Mesothelial cell of epicardium (in vitro differentiated cells): ENCODE results near the gene OCEL1. TPM values are rescaled to one million over a fixed set of nuclear protein-coding genes. Genes with fewer than 3 reads are reported as not detected.

Experiments used
- DNase-seq, 2 experiments: peaks; one replicate each; pipeline ENCODE4 v3.0.0; 2021; ENCODE audit warnings: low spot score in 2 of 2; ENCODE audit not compliant: unreplicated experiment in 2 of 2
- H3K27ac Mint-ChIP-seq: 2 replicates; pipeline ENCODE4 v1.8.0; 2021; ENCODE audit warnings: mixed read lengths
- H3K27me3 Mint-ChIP-seq: 2 replicates; pipeline ENCODE4 v1.8.0; 2021; ENCODE audit warnings: low read depth, mixed read lengths
- H3K36me3 Mint-ChIP-seq: 2 replicates; pipeline ENCODE4 v1.8.0; 2021; ENCODE audit warnings: mixed read lengths
- H3K4me1 Mint-ChIP-seq: 2 replicates; pipeline ENCODE4 v1.8.0; 2021; ENCODE audit warnings: mixed read lengths
- H3K4me3 Mint-ChIP-seq: 2 replicates; pipeline ENCODE4 v1.8.0; 2021; ENCODE audit warnings: mild to moderate bottlenecking, moderate library complexity, mixed read lengths
- H3K9me3 Mint-ChIP-seq: 2 replicates; pipeline ENCODE4 v1.8.0; 2021; ENCODE audit warnings: mixed read lengths
- CTCF ChIP-seq: fragments of 200-600 bp; sonication (generic); IDR thresholded peaks from one replicate; pipeline ENCODE4 v1.5.0; 2021; ENCODE audit warnings: antibody characterized with exemption; ENCODE audit not compliant: unreplicated experiment
- total RNA-seq: library from RNA; stranded (reverse); gene quantifications from 3 replicates; pipeline ENCODE4 v1.2.1, GENCODE V29; 2021

Gene OCEL1
- total RNA-seq, 1 donor from 2014 or later, result 19.2 TPM

DNA sequence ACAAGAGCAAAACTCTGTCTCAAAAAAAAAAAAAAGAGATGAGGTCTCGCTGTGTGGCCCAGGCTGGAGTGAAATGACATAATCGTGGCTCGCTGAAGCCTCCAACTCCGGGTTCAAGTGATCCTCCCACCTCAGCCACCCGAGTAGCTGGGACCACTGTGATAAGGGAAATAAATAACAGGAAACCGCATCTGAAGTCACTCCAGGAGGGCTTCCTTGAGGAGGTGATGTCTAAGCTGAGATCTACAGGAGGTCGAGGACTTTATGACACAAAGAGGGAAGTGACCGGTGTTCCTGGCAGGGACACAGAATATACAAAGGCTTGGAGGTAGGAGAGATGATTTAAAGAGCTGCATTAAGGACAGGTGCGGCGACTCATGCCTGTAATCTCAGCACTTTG is 28.6 kb downstream of the OCEL1 start:
- Mint-ChIP-seq H3K9me3 (no peaks in the 10 kb centered on the region), H3K27me3 (no peaks in the 10 kb centered on the region), H3K4me1 (no peaks in the 10 kb centered on the region), H3K27ac (no peak overlapping the region), H3K4me3 (no peak overlapping the region), H3K36me3 (no peaks in the 10 kb centered on the region)
- DNase-seq, result no peak
- TF ChIP-seq CTCF, result no peak

DNA sequence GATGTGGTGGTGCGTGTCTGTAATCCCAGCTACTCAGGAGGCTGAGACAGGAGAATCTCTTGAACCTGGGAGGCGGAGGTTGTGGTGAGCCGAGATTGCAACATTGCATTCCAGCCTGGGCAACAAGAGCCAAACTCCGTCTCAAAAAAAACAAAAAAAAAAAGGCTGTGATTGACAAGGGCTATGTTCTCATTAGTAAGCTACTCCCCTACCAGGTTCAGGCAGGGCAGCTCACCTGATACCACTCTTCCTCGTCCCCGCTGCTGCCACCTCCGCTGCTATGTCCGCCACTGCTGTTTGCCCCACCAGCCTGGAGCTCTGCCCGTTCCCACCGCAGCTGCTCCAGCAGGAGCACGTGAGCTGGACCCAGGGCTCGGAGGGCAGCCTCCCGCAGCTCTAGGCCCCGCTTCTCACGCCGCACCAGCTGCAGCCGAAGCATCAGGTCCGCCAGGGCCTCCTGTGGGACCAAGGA is 29.2 kb downstream of the OCEL1 start:
- H3K9me3 Mint-ChIP-seq, result no peaks in the 10 kb centered on the region
- no peaks in the 10 kb centered on the region for H3K27me3 Mint-ChIP-seq
- H3K36me3 Mint-ChIP-seq, result no peaks in the 10 kb centered on the region
- H3K4me3 Mint-ChIP-seq, result no peak overlapping the region
- no peak for TF ChIP-seq CTCF
- H3K27ac Mint-ChIP-seq, result no peak overlapping the region
- no peak for DNase-seq
- H3K4me1 Mint-ChIP-seq, result no peaks in the 10 kb centered on the region

GRCh38 chr19:17256130-17256529 is 30.1 kb downstream of the OCEL1 start:
- no peaks in the 10 kb centered on the region for H3K36me3 Mint-ChIP-seq
- no peak overlapping the region for H3K4me3 Mint-ChIP-seq
- no peak for TF ChIP-seq CTCF
- peaks cover 2% of the 10 kb centered on the region for H3K27me3 Mint-ChIP-seq
- no peak for DNase-seq
- no peaks in the 10 kb centered on the region for H3K9me3 Mint-ChIP-seq
- H3K4me1 Mint-ChIP-seq, result no peaks in the 10 kb centered on the region
- no peak overlapping the region for H3K27ac Mint-ChIP-seq

DNA sequence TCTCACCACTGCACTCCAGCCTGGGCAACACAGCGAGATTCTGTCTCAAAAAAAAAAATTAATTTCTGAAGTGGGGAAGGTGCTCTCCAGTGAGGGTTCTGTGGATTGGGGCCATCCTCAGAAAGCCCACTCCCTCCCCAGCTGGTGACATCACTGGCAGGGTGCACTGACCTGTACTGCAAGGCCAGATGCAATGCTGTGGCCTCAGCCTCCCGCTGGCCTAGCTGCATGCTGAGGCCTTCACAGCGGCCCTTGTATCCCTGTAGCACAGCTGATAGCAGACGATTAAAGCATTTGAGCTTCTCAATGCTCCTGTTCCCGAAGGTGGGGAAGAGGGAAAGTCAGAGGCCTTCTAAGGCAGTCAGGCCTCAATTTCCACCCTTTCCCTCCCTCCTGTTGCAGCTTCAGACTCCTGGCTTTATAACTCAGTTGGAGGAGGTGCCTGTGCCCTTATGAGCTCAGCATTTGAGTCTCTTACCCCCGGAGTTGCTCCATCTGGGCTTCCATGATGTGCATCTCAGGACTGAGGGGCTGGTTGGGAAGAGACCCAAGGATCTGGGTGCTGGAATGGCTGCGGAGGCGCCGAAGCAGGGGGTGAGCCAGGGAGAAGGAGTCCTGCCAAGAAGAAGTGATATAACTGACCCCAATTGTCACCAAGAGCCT is 33.2 kb downstream of the OCEL1 start:
- Mint-ChIP-seq H3K9me3 (no peaks in the 10 kb centered on the region), H3K4me1 (no peaks in the 10 kb centered on the region), H3K4me3 (no peak overlapping the region), H3K27ac (no peak overlapping the region), H3K36me3 (no peaks in the 10 kb centered on the region), H3K27me3 (peaks cover 2% of the 10 kb centered on the region)
- TF ChIP-seq CTCF, result no peak
- DNase-seq, result no peak

GRCh38 chr19:17259934-17260333 is 33.9 kb downstream of the OCEL1 start:
- no peak overlapping the region for H3K4me3 Mint-ChIP-seq
- H3K9me3 Mint-ChIP-seq, result no peaks in the 10 kb centered on the region
- no peaks in the 10 kb centered on the region for H3K4me1 Mint-ChIP-seq
- H3K27me3 Mint-ChIP-seq, result peaks cover 2% of the 10 kb centered on the region
- no peak for DNase-seq
- no peak for TF ChIP-seq CTCF
- H3K27ac Mint-ChIP-seq, result no peak overlapping the region
- no peaks in the 10 kb centered on the region for H3K36me3 Mint-ChIP-seq
